GM18907 (cell line): Measurements from ENCODE around the gene SLC15A5.

Experiments used
- ATAC-seq: cut with Tn5 transposase; IDR thresholded peaks from one replicate; pipeline ENCODE4 v1.9.1; 2021; ENCODE audit warnings: mild to moderate bottlenecking, moderate library complexity; ENCODE audit not compliant: unreplicated experiment

Gene SLC15A5

DNA sequence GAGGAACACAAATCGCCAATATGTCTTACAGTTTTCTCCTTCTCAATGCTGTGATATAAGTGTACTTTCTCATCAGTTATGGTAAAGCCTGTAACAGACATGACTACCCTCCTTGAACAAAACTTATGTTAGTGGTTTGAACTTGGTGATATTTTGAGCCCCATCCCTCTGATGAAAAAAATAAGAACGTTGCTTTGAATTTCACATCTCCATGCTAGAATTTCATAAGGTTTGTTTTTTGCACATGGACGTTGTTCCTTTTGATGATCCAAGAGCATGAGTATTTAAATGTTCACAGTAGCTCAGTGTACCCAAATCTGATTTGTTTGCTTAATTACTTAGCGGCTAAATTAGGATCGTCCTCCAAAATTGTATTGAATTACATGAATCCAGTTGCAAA is at the start of gene SLC15A5:
SLC15A5 (minus strand) TSS at position 101 of the 400 bp plus-strand sequence; CDS start at position 101, 0 bp downstream.
- no peak for ATAC-seq

DNA sequence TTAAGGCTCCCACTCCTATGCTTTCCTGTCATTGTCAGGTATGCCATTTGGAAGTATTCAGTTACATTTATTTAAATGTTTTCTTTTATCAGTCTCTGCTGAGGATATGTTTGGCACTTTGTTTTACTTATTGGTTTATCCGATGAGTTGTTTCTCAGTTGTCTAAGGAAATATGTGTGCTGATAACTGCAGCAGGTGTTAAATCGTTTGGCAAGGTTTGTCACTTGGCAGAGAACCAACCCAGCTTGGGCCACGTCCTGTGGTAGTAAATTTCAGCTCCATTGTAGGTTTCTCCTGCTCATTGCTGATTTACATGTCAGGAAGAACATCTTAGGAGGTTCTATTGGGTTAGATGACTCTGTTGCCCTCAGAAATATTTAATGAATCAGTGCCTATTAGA is 47.9 kb upstream of the SLC15A5 start:
- no peak for ATAC-seq

GRCh38 chr12:16324772-16325171 is 47.3 kb upstream of the SLC15A5 start:
- no peak for ATAC-seq

- no peak for ATAC-seq
These were observed 46.8 kb upstream of the SLC15A5 start for GRCh38 chr12:16324272-16324671.

DNA sequence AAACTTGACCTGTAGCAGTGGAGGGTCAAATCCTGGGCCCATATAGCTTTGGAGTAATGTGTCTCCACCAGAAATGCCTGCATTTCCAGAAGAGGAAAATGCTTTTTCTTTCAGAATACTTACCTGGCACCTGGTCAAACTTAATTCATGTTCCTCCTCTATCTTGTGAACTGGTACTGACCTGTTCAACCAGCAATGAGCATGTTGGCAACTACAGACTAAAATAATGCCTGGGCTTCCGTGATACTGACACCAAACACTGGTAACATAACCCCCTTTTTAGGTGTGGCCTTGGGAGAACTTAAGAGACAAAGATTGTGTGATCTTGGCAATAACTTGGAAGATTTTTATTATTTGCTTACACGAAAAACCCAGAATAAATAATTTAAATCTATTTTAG is 46.2 kb upstream of the SLC15A5 start:
- ATAC-seq: no peak

DNA sequence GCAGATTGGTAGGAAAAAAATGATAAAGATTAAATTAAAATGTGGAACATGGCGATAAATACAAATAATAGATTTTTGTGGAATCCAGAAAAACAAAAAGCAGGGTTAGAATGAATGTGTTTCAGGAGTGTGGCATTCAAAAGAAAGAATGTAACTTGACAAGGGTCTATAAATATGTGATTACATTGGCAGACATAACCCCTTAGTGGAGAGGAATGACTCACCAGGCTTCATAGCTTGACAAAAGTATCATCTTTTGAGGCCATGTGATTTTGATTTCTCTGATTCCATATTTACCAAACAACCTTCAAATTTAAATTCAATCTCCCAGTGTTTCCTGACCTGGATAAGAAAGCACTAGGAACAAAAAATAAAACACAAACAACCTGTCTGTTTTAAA is 45.5 kb upstream of the SLC15A5 start:
- no peak for ATAC-seq

GRCh38 chr12:16310934-16311333 is 33.4 kb upstream of the SLC15A5 start:
- no peak for ATAC-seq

DNA sequence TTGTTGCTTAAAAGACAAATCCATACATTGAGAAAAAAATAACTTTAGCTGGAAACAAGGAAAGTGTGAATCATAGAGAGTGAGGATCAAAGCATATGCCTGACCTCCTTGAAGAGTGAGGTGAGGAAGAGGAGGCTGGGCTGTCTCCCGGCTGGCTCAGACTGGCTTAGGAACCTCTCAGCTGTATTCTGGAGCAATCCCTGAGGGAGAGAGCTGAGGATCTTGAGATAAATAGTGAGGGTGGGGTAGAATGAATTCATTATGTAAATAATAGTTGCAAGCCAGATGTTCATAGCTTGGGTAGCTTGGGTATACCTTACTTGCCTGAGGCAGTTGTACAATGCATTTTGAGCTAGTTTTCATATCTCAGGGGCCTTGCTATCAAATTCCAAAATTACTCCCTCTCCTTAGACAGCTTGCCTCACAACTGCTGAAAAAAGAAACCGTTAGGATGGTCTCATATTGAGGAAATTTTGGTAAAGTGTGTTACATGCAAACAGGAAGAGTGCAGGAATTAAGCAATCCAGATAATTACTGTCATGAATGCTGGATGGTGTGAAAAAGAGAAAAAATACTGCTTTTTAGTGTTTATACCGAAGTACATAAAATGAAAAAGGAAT is 30.5 kb upstream of the SLC15A5 start:
- ATAC-seq: no peak

GRCh38 chr12:16303939-16304338 is 26.5 kb upstream of the SLC15A5 start:
- ATAC-seq: no peak

GRCh38 chr12:16300736-16301135 is 23.3 kb upstream of the SLC15A5 start:
- no peak for ATAC-seq

GRCh38 chr12:16300122-16300521 is 22.6 kb upstream of the SLC15A5 start:
- no peak for ATAC-seq

DNA sequence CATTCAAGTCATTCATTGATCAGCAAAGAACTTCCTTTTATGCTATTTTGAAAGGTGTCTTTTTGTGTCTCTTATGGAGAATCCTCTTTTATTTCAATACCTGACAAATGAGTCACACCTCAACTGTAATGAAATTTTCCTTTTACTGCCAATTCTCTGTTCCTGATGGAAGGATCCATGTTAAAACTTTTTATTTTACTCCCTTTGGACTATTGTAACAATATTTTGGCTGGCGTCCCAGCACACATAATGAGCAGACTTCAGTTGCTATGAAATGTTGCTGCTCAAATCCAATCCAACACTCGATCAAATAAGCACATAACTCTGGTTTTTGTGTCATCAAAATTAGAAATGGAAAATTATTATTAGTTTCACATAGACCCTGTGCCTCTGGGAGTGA is 21.9 kb upstream of the SLC15A5 start:
- ATAC-seq: no peak

DNA sequence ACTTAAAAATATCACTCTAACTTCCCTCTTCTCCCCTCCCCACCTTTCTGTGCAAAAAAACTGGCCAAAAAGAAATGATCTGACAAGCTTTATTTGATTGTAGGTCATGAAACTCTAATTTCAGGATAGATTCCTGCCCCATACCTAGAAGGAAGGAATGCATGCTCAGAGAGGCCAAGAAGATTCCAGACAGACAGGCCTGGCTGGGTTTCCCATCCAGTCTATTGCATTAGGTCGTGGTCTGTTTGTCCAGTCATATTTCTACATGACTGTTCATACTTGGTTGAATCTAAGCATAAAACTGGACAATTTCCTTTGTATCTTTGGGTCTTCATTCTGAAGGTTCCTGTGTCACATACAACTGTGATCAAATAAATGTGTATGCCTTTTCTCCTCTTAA is 20.0 kb upstream of the SLC15A5 start:
- ATAC-seq: no peak

DNA sequence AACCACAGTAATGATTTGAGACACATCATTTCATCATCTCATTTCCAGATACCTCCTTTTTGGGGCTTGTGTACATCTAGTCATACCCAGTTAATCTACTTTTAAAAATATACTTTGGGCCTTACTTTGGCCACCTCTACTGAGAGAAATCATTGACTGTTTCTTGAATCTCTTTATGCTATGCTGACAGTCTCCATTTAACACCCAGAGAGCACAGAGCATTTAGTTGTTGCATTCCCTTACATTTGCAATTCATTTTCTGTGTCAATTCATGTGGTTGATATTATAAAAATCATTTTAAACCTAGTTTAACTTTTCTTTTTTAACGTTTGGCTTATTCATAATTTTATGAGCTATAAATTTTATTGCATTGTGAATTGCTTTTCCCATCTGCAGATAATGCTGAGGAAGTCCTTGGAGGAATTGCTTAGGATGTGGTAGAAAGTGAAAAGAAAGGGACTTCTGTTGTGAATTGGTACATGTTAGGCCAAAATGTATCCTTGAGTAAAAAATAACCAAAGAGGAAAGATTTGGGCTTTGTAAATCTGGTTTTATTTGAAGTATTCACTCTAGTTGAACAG is 17.0 kb upstream of the SLC15A5 start:
- no peak for ATAC-seq

GRCh38 chr12:16291032-16291431 is 13.5 kb upstream of the SLC15A5 start:
- ATAC-seq: no peak

GRCh38 chr12:16285586-16285985 is 8.1 kb upstream of the SLC15A5 start:
- ATAC-seq: no peak

- no peak for ATAC-seq
These were observed 5.5 kb upstream of the SLC15A5 start for GRCh38 chr12:16282978-16283377.

GRCh38 chr12:16282081-16282480 is 4.6 kb upstream of the SLC15A5 start:
- ATAC-seq: no peak

DNA sequence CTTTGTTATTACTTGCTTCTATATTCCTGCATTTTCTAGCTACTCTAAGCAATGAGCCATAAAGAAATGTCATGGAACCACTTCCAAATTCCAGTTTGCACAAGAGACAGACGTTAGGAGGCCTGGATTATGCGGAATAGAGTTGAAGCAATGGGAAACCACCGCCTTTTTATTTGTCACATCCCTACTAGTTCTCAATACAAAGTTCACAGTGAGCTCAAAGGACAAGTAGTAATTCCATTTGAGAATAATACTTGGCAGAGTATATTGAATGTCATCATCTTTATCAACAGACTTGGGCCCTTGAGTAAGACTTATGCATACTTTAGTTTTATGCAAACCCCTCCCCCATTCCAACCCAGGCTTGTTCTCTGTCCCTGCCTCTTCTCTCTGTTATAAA is 3.7 kb upstream of the SLC15A5 start:
- ATAC-seq: no peak

DNA sequence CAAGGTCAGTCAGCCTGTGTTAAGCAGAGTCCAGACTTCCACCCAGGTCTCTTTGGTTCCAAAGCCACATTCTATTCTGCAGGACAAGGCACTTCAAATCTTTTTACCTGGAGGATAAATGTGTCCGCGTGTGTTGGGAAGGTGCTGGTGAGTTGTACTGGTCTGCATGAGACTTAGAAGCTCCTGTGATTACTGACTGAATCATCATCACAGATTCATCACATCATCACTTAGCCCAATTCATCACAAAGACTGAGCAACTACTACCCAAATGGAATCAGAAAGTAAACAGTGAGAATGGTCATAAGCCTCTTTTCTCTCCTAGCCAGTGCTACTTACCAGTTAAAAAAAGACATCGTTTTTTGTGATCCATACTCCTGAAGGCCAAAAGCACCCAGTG is 5.3 kb downstream of the SLC15A5 start:
- no peak for ATAC-seq

- ATAC-seq: no peak
These were observed 6.4 kb downstream of the SLC15A5 start for GRCh38 chr12:16271062-16271461.

GRCh38 chr12:16269946-16270345 is 7.5 kb downstream of the SLC15A5 start:
- no peak for ATAC-seq

- no peak for ATAC-seq
These were observed 11.4 kb downstream of the SLC15A5 start for GRCh38 chr12:16266085-16266484.
